K562 (cell line): Measurements from ENCODE around the gene PPP1R36. TPM values are rescaled to one million over a fixed set of nuclear protein-coding genes. Genes with fewer than 3 reads are reported as not detected.

Experiments used
- ATAC-seq: fragments of 200-7000 bp; cut with Tn5 transposase; 3 replicates; pipeline ENCODE4 v1.9.1; 2020; ENCODE audit warnings: moderate library complexity
- BruUV-seq: library from RNA; stranded (reverse); fragments of 400-500 nt; replicated peaks from 2 replicates; lab custom pipeline; 2021; lab: Mats Ljungman, UMichigan
- CTCF ChIA-PET: fragments of 300-600 bp; formaldehyde crosslinking; extraction: SDS; loops from one replicate; lab custom pipeline; 2021; ENCODE audit warnings: low intra/inter-chr PET ratio; lab: Yijun Ruan, JAX
- POLR2A ChIA-PET: fragments of 300-600, 350-650 bp; sonication (Branson Sonifier 250); formaldehyde crosslinking; extraction: SDS; loops from one replicate; lab custom pipeline; 2021; ENCODE audit warnings: antibody characterized with exemption, inconsistent platforms; lab: Yijun Ruan, JAX
- DNase-seq, 4 experiments: peaks; one replicate each; pipeline versions ENCODE4 v3.0.0 to v3.0.0-alpha.2; 2011 to 2018; ENCODE audit warnings: low spot score in 3 of 4, mixed read lengths in 3 of 4; ENCODE audit errors: extremely low read depth in 1 of 4
- FAIRE-seq: peaks from 2 replicates; lab custom pipeline; 2011; peaks lifted over from hg19 to GRCh38; lab: Jason Lieb, UNC
- H2AFZ ChIP-seq: 2 replicates; pipeline ENCODE4 v1.6.0; 2011; ENCODE audit warnings: low read depth, low read length, control low read depth, inconsistent platforms
- H3K27ac ChIP-seq: fragments of 200-600 bp; 3 replicates; pipeline ENCODE4 v1.8.0; 2011; ENCODE audit warnings: low read depth, mild to moderate bottlenecking, control low read depth, inconsistent platforms, low read length, moderate library complexity, mixed read lengths; ENCODE audit errors: extremely low read depth
- H3K27me3 ChIP-seq, 2 experiments: fragments of 300-600 bp in 1 of 2; 2 replicates in 1 of 2; 3 replicates in 1 of 2; pipeline versions ENCODE4 v1.6.0 to v1.8.0; 2011; ENCODE audit warnings: inconsistent platforms in 2 of 2, low read length in 2 of 2, mild to moderate bottlenecking in 1 of 2, mixed read lengths in 1 of 2, moderate library complexity in 1 of 2; ENCODE audit not compliant: control insufficient read depth in 2 of 2, insufficient read depth in 2 of 2
- H3K36me3 ChIP-seq: fragments of 300-600 bp; 3 replicates; pipeline ENCODE4 v1.8.0; 2011; ENCODE audit warnings: mild to moderate bottlenecking, low read length, inconsistent platforms; ENCODE audit not compliant: control insufficient read depth, insufficient read depth
- H3K4me1 ChIP-seq, 2 experiments: fragments of 200-600 bp in 1 of 2; replicated peaks in 1 of 2; 2 replicates in 1 of 2; 3 replicates in 1 of 2; pipeline versions ENCODE4 v1.5.1 to v1.8.0; 2011; ENCODE audit warnings: inconsistent platforms in 2 of 2, low read length in 2 of 2, mild to moderate bottlenecking in 1 of 2, mixed read lengths in 1 of 2, moderate library complexity in 1 of 2; ENCODE audit not compliant: control insufficient read depth in 2 of 2, insufficient read depth in 2 of 2
- H3K4me2 ChIP-seq: 2 replicates; pipeline ENCODE4 v1.6.1; 2011; ENCODE audit warnings: low read length, control low read depth, inconsistent platforms, mixed read lengths; ENCODE audit not compliant: insufficient read depth
- H3K4me3 ChIP-seq: fragments of 200-600 bp; sonication (generic), shearing (Covaris generic); 2 replicates; pipeline ENCODE4 v1.5.1; 2016; ENCODE audit warnings: control low read depth, inconsistent platforms
- H3K79me2 ChIP-seq: fragments of 200-600 bp; 3 replicates; pipeline ENCODE4 v1.8.0; 2011; ENCODE audit warnings: low read length, inconsistent platforms; ENCODE audit not compliant: control insufficient read depth, insufficient read depth
- H3K9ac ChIP-seq, 2 experiments: 2 replicates each; pipeline versions ENCODE4 v1.6.0 to v1.6.1; 2011; ENCODE audit warnings: low read depth in 2 of 2, low read length in 2 of 2, control low read depth in 1 of 2, inconsistent platforms in 1 of 2, mild to moderate bottlenecking in 1 of 2, mixed read lengths in 1 of 2; ENCODE audit not compliant: insufficient read depth in 1 of 2
- H3K9me1 ChIP-seq: one replicate; pipeline ENCODE4 v1.6.0; 2011; ENCODE audit warnings: inconsistent platforms, mild to moderate bottlenecking, low read length, moderate library complexity; ENCODE audit not compliant: control insufficient read depth, insufficient read depth
- H3K9me3 ChIP-seq: replicated peaks from 2 replicates; pipeline ENCODE4 v1.5.1; 2011; ENCODE audit warnings: low read depth, low read length, inconsistent platforms; ENCODE audit not compliant: control insufficient read depth, insufficient read depth
- H4K20me1 ChIP-seq: replicated peaks from 2 replicates; pipeline ENCODE4 v1.6.1; 2011; ENCODE audit warnings: low read length, inconsistent platforms, mixed read lengths; ENCODE audit not compliant: control insufficient read depth, insufficient read depth
- FOXJ2 ChIP-seq: fragments of 200-800 bp; sonication (Bioruptor generic); IDR thresholded peaks from 2 replicates; pipeline ENCODE4 v1.6.1; 2016; ENCODE audit warnings: missing genetic modification characterization, missing compliant biosample characterization
- KLF13 ChIP-seq: fragments of 450-650 bp; IDR thresholded peaks from 2 replicates; pipeline ENCODE4 v1.6.1; 2016; ENCODE audit warnings: missing genetic modification characterization, low read depth, mild to moderate bottlenecking, missing compliant biosample characterization, moderate library complexity, borderline replicate concordance
- MAFG ChIP-seq: fragments of 450-650 bp; conservative IDR thresholded peaks from 2 replicates; pipeline ENCODE4 v1.6.1; 2016; ENCODE audit warnings: missing genetic modification characterization, missing compliant biosample characterization
- POLR2B ChIP-seq: fragments of 450-650 bp; IDR thresholded peaks from 2 replicates; pipeline ENCODE4 v1.6.1; 2018; ENCODE audit warnings: low read depth; ENCODE audit not compliant: partially characterized antibody
- SNIP1 ChIP-seq: fragments of 450-650 bp; IDR thresholded peaks from 2 replicates; pipeline ENCODE4 v1.7.1; 2017; ENCODE audit warnings: low read depth, mild to moderate bottlenecking
- ZNF511 ChIP-seq: sonication (generic); formaldehyde crosslinking; IDR thresholded peaks from 2 replicates; pipeline ENCODE4 v1.8.0; 2022; ENCODE audit warnings: mild to moderate bottlenecking, missing genetic modification reagents
- ZNF830 ChIP-seq: fragments of 250-450 bp; sonication (Bioruptor Pico); IDR thresholded peaks from 2 replicates; pipeline ENCODE4 v1.5.0; 2021; ENCODE audit warnings: mild to moderate bottlenecking
- WGBS: fragments of 100-300 bp; shearing (Covaris generic); methylation state at CpG from one replicate; pipeline ENCODE4 v1.1.6; 2016; ENCODE audit warnings: low coverage, mixed read lengths; ENCODE audit not compliant: insufficient coverage; ENCODE audit errors: missing lambda C conversion rate; 5-methylcytosine and 5-hydroxymethylcytosine counted together
- in situ Hi-C: fragments of 300-500 bp; cut with MboI; formaldehyde crosslinking; loops from 4 replicates; pipeline ENCODE4 v1.15.0; 2018; ENCODE audit warnings: inconsistent platforms, mixed read lengths
- intact Hi-C: fragments of 100-400 bp; cut with micrococcal nuclease; formaldehyde crosslinking; loops from 2 replicates; pipeline ENCODE4 v1.14.2; 2022
- polyA plus RNA-seq, 8 experiments: library from polyadenylated mRNA; depleted of rRNA in 4 of 8; stranded (reverse) in 5 of 8; unstranded in 3 of 8; fragments of >200 nt; fragmentation: Nextera tagmentation in 2 of 8; fragmentation: Illumina TruSeq in 1 of 8; extraction: Ambion mirVana in 2 of 8; extraction: Trizol in 1 of 8; gene quantifications; 2 replicates each; pipeline versions ENCODE4 v1.2.1 to v1.2.3, GENCODE V29; 2011 to 2014; ENCODE audit warnings: inconsistent platforms in 1 of 8, missing spikeins in 1 of 8
- total RNA-seq, 7 experiments: library from RNA; depleted of rRNA in 6 of 7; stranded (reverse); fragments of >200 nt in 6 of 7; fragmentation: Illumina TruSeq in 2 of 7; extraction: Trizol in 2 of 7; gene quantifications; 2 replicates each; pipeline versions ENCODE4 v1.2.1 to v1.2.3, GENCODE V29; 2011 to 2021; ENCODE audit warnings: low replicate concordance in 1 of 7
- TF ChIP-seq, protein P1 (sequence below): sonication (generic); formaldehyde crosslinking; IDR thresholded peaks from 2 replicates; pipeline ENCODE4 v1.8.1; 2023; ENCODE audit warnings: mild to moderate bottlenecking, missing genetic modification reagents
- TF ChIP-seq, protein P2 (sequence below): IDR thresholded peaks from 2 replicates; pipeline ENCODE4 v1.6.1; 2014; ENCODE audit warnings: antibody characterized with exemption

Gene PPP1R36
- total and polyA plus RNA-seq, 9 of the 15 experiments (the other 6 are each of a cell fraction or from before 2014, with no cell fraction given): 0.29 TPM; not detected in 8

- WGBS: 3% methylated on average over 9 of the region's 9 CpGs
- Histone ChIP-seq H3K4me2 (no peak overlapping the region), H3K79me2 (no peaks in the 10 kb centered on the region), H4K20me1 (no peaks in the 10 kb centered on the region), H3K4me3 (no peak overlapping the region), H2AFZ (no peak overlapping the region), H3K27ac (no peak overlapping the region), H3K9ac (no peak overlapping the region), H3K36me3 (no peaks in the 10 kb centered on the region), H3K9me3 (no peaks in the 10 kb centered on the region), H3K4me1 (no peaks in the 10 kb centered on the region), H3K9me1 (no peaks in the 10 kb centered on the region), H3K27me3 (peaks cover 2 to 19% of the 10 kb centered on the region in 2 experiments; a peak in 3 of 5 replicates)
- ATAC-seq: no peak
- POLR2A ChIA-PET: interaction anchor here (0.6 to 0.7 kb wide), 2 partner anchors 382 to 460 kb away, joined by 3 read pairs; no protein-coding TSS in a partner anchor
- intact Hi-C loops: loop anchor here (5.0 kb wide), 1 partner anchor 296 kb away; no protein-coding TSS in a partner anchor
- TF ChIP-seq KLF13 (tag) (no peak), ZNF511 (CRISPR knock-in tag) (no peak), MAFG (no peak), POLR2B (no peak), SNIP1 (no peak), ZNF830 (CRISPR knock-in tag) (no peak), FOXJ2 (no peak)
- TF ChIP-seq, protein P1, sequence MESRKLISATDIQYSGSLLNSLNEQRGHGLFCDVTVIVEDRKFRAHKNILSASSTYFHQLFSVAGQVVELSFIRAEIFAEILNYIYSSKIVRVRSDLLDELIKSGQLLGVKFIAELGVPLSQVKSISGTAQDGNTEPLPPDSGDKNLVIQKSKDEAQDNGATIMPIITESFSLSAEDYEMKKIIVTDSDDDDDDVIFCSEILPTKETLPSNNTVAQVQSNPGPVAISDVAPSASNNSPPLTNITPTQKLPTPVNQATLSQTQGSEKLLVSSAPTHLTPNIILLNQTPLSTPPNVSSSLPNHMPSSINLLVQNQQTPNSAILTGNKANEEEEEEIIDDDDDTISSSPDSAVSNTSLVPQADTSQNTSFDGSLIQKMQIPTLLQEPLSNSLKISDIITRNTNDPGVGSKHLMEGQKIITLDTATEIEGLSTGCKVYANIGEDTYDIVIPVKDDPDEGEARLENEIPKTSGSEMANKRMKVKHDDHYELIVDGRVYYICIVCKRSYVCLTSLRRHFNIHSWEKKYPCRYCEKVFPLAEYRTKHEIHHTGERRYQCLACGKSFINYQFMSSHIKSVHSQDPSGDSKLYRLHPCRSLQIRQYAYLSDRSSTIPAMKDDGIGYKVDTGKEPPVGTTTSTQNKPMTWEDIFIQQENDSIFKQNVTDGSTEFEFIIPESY (CRISPR knock-in tag): no peak
- TF ChIP-seq, protein P2, sequence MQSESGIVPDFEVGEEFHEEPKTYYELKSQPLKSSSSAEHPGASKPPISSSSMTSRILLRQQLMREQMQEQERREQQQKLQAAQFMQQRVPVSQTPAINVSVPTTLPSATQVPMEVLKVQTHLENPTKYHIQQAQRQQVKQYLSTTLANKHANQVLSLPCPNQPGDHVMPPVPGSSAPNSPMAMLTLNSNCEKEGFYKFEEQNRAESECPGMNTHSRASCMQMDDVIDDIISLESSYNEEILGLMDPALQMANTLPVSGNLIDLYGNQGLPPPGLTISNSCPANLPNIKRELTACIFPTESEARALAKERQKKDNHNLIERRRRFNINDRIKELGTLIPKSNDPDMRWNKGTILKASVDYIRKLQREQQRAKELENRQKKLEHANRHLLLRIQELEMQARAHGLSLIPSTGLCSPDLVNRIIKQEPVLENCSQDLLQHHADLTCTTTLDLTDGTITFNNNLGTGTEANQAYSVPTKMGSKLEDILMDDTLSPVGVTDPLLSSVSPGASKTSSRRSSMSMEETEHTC: no peak
- no TSS peak for BruUV-seq
- FAIRE-seq: no peak
- in situ Hi-C loops: loop anchor here (10.0 kb wide), 1 partner anchor 293 kb away; no protein-coding TSS in a partner anchor
- CTCF ChIA-PET: no interaction called here
- DNase-seq: no peak
These were observed 88.1 kb downstream of the PPP1R36 start for GRCh38 chr14:64637735-64638473.
